HUES48 (cell line): Measurements from ENCODE around the gene MYL10.

Source experiments
- H3K27ac ChIP-seq: one replicate; pipeline ENCODE4 v1.7.0; 2013; ENCODE audit warnings: low read depth, low read length, inconsistent platforms
- H3K27me3 ChIP-seq: 2 replicates; pipeline ENCODE4 v1.6.1; 2013; ENCODE audit warnings: mild to moderate bottlenecking, low read length; ENCODE audit not compliant: control insufficient read depth, insufficient read depth
- H3K36me3 ChIP-seq: 2 replicates; pipeline ENCODE4 v1.6.1; 2013; ENCODE audit warnings: low read length; ENCODE audit not compliant: control insufficient read depth, insufficient read depth
- H3K4me1 ChIP-seq: 2 replicates; pipeline ENCODE4 v1.6.1; 2013; ENCODE audit warnings: mild to moderate bottlenecking, low read length; ENCODE audit not compliant: control insufficient read depth, insufficient read depth
- H3K4me3 ChIP-seq: 2 replicates; pipeline ENCODE4 v1.5.1; 2013; ENCODE audit warnings: mild to moderate bottlenecking, low read depth, low read length
- H3K9ac ChIP-seq: 2 replicates; pipeline ENCODE4 v1.6.1; 2013; ENCODE audit warnings: mild to moderate bottlenecking, low read depth, low read length, moderate library complexity
- H3K9me3 ChIP-seq: 2 replicates; pipeline ENCODE4 v1.6.1; 2013; ENCODE audit warnings: low read length; ENCODE audit not compliant: control insufficient read depth, insufficient read depth

Gene MYL10

DNA sequence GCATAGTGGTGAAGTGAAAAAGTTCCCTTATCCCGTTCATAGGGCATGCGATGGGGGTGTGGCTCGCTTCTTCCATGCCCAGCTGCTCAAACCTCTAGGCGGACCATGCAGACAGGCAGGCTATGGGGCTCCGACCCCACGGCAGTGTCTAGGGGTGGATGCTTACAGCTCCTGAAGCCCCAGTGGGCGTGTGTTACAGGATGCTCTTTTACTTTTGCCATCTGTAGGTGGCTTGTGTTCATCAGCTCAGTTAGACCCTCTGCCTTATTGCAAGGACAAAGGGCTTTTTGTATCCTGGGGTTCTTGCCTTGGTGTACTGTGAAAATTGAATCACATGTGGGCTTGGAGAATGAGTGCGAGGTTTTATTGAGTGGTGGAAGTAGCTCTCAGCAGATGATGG, at the start of gene MYL10:
MYL10 (minus strand) TSS at position 126 of the 400 bp plus-strand sequence. CDS start 178 bp downstream, outside the sequence.
- no peaks in the 10 kb centered on the region for H3K36me3 ChIP-seq
- no peaks in the 10 kb centered on the region; the same call in 1 of the 2 replicates for H3K27me3 ChIP-seq
- H3K27ac ChIP-seq, result no peak within 1 kb of the TSS
- H3K4me3 ChIP-seq, result no peak within 1 kb of the TSS
- H3K4me1 ChIP-seq, result peaks cover 18% of the 10 kb centered on the region
- H3K9ac ChIP-seq, result no peak within 1 kb of the TSS
- H3K9me3 ChIP-seq, result no peaks in the 10 kb centered on the region

GRCh38 chr7:101678658-101679057, 49.6 kb upstream of the MYL10 start:
- Histone ChIP-seq H3K9ac (no peak overlapping the region), H3K9me3 (no peaks in the 10 kb centered on the region), H3K36me3 (no peaks in the 10 kb centered on the region), H3K4me1 (peaks cover 11% of the 10 kb centered on the region; the same call in 1 of the 2 replicates), H3K27ac (no peak overlapping the region), H3K4me3 (no peak overlapping the region), H3K27me3 (no peaks in the 10 kb centered on the region)

GRCh38 chr7:101677797-101678479, 48.8 kb upstream of the MYL10 start:
- Histone ChIP-seq H3K4me3 (no peak overlapping the region), H3K9ac (no peak overlapping the region), H3K9me3 (no peaks in the 10 kb centered on the region), H3K27ac (peak overlapping the region; percentile 42), H3K36me3 (no peaks in the 10 kb centered on the region), H3K27me3 (no peaks in the 10 kb centered on the region), H3K4me1 (peaks cover 11% of the 10 kb centered on the region; the same call in 1 of the 2 replicates)

DNA sequence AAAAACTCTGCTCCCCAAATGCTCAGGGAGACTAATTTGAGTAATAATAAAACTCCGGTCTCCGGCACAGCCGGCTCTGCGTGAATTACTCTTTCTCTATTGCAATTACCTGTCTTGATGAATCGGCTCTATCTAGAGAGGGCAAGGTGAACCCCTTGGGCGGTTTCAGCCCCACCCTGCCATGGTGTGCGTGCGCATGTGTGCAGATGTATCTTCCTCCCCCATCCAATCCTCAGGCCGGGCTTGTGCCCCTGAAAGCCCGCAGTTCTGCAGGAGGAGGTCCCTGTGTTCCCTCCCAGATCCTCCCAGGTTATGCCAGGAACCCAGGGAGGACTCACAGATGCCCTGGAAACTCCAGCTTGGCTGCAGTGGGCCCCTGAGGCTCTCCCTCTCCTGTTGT, 48.3 kb upstream of the MYL10 start:
- Histone ChIP-seq H3K4me1 (peaks cover 11% of the 10 kb centered on the region; the same call in 1 of the 2 replicates), H3K9me3 (no peaks in the 10 kb centered on the region), H3K27ac (peak overlapping the region; percentile 42), H3K36me3 (no peaks in the 10 kb centered on the region), H3K27me3 (no peaks in the 10 kb centered on the region), H3K9ac (no peak overlapping the region), H3K4me3 (no peak overlapping the region)

DNA sequence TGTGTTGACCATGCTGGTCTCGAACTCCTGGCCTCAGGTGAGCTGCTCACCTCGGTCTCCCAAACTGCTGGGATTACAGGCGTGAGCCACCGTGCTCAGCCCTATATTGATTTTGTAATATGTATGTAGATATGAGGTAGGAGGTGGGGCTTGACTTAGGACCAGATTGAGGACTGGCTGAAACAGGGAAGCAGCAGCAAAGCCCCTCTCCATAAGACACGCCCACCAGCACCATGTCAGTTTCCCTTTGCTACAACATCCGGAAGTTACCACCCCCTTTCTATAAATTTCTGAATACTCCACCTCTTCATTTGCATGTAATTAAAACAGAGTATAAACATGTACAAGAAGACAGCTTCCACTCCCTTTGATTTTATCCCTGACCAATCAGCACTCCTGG, 47.9 kb upstream of the MYL10 start:
- Histone ChIP-seq H3K27me3 (no peaks in the 10 kb centered on the region), H3K36me3 (no peaks in the 10 kb centered on the region), H3K9ac (no peak overlapping the region), H3K9me3 (no peaks in the 10 kb centered on the region), H3K4me1 (peaks cover 11% of the 10 kb centered on the region; the same call in 1 of the 2 replicates), H3K27ac (no peak overlapping the region), H3K4me3 (no peak overlapping the region)

DNA sequence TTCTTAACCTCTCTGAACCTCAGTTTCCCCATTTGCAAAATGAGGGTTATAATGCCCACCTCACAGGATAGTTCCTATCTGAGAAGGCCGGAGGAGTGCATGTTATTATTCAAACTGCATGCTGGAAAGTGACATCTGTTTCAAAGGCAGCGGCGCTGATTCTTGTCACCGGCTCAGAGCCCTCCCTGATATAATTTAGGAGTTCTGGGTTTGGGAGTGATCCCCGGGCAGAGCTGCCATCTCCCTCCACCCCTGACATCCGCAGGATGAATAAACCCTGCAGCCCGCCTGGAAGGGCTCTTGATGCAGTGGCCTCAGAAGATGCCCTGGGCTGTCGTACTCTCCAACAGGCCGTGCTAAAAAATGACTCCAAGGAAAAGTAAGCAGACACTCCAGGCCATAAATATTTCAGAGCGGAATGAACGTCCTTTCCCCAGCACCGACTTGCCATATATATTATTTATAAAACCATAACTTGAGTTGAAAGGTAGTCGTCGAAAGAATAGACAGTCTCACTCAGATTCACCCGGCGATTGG, 47.0 kb upstream of the MYL10 start:
- H3K9me3 ChIP-seq, result no peaks in the 10 kb centered on the region
- no peaks in the 10 kb centered on the region for H3K27me3 ChIP-seq
- H3K4me3 ChIP-seq, result no peak overlapping the region
- H3K4me1 ChIP-seq, result peaks cover 11% of the 10 kb centered on the region; the same call in 1 of the 2 replicates
- no peak overlapping the region for H3K9ac ChIP-seq
- no peaks in the 10 kb centered on the region for H3K36me3 ChIP-seq
- no peak overlapping the region for H3K27ac ChIP-seq

DNA sequence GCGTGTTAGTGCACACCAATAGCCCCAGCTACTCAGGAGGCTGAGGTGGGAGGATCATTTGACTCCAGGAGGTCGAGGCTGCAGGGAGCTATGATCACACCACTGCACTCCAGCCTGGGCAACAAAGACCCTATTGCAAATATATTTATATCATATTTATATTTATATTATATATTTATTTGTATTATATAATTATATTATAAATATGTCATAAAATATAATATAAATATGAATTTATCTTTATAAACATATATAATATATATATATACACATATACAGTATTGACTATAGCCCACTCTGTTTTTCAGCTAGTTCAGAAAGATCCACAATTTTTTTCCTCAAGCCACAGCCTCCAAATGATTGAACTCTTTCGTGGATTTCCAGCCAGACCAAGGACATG, 45.3 kb upstream of the MYL10 start:
- no peak overlapping the region for H3K4me3 ChIP-seq
- H3K36me3 ChIP-seq, result no peaks in the 10 kb centered on the region
- H3K27me3 ChIP-seq, result no peaks in the 10 kb centered on the region
- no peak overlapping the region for H3K27ac ChIP-seq
- H3K4me1 ChIP-seq, result peaks cover 11% of the 10 kb centered on the region; the same call in 1 of the 2 replicates
- H3K9me3 ChIP-seq, result no peaks in the 10 kb centered on the region
- no peak overlapping the region for H3K9ac ChIP-seq

DNA sequence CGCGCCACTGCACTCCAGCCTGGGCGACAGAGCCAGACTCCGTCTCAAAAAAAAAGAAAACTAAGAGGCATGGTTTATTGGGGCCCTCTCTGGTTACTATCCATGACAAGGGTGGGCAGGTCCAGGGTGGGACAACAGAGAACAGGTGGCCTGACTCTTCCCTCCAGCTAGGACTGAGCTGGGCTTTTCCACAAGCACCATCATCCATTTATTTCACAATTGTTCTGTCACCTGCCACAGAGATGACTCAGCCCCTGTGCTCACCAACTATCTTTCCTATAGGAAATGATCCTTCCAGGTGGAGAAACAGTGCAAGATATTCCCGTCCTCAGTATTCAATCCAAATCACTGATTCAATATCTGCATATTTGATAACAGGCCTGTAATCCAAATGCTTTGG, 44.9 kb upstream of the MYL10 start:
- H3K9ac ChIP-seq, result no peak overlapping the region

GRCh38 chr7:101673315-101673714, 44.2 kb upstream of the MYL10 start:
- H3K27me3 ChIP-seq, result no peaks in the 10 kb centered on the region
- no peak overlapping the region for H3K27ac ChIP-seq
- no peaks in the 10 kb centered on the region for H3K36me3 ChIP-seq
- peaks cover 11% of the 10 kb centered on the region; the same call in 1 of the 2 replicates for H3K4me1 ChIP-seq
- no peak overlapping the region for H3K9ac ChIP-seq
- no peaks in the 10 kb centered on the region for H3K9me3 ChIP-seq
- H3K4me3 ChIP-seq, result no peak overlapping the region

More for the DNA sequence above, 44.9 kb upstream of the MYL10 start:
- Histone ChIP-seq H3K27ac (no peak overlapping the region), H3K9me3 (no peaks in the 10 kb centered on the region), H3K36me3 (no peaks in the 10 kb centered on the region), H3K4me3 (no peak overlapping the region), H3K27me3 (no peaks in the 10 kb centered on the region), H3K4me1 (peaks cover 11% of the 10 kb centered on the region; the same call in 1 of the 2 replicates)

DNA sequence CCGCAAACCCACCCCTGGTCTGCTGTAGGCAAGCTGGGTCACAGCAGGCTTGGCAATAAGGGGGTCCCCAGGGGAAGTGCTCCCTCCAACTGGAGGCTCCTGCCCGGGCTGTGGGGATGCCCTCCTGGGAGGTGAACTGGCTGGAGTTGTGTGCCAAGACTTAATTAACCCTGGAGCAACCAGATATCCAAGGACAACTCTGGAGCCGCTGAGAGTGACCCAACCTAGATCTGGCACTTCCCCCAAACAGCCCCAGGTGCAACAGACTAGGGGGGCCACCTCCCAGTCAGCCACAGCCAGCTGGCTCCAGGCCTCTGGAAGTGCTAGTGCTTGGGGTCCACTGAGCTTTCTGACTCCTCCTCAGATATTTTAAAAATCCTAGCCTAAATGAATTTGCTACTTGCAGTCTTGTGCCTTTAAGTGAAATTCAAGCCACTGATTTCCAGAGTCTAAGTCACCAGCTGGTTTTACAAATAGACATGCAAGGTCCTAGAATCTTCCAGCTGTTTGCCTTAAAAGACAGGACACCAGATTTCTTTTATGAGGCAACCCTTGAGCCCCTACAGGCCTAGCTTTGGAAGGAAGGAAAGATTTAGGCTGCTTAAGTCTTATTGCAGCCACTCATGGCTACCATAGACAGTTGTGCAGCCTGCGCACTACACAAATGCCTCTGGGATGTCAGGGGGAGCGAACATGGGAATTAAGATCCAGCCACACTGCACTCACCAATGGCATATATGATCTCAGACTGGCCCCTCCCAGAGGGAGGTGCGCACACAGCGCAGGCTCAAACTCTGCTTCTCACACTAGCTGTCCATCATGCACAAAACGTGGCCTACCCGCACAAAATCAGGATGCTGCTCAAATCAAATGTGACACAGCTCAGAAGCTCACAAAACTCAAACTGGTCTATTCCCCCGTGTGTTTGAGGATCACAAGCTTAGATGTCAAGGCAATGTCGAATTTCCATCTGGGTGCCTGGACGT, 42.6 kb upstream of the MYL10 start:
- H3K9ac ChIP-seq, result no peak overlapping the region
- H3K27me3 ChIP-seq, result no peaks in the 10 kb centered on the region
- no peaks in the 10 kb centered on the region for H3K9me3 ChIP-seq
- no peak overlapping the region for H3K4me3 ChIP-seq
- H3K4me1 ChIP-seq, result no peaks in the 10 kb centered on the region
- H3K36me3 ChIP-seq, result no peaks in the 10 kb centered on the region
- H3K27ac ChIP-seq, result no peak overlapping the region
